D341Med (cell line): ENCODE measurements around the gene VWDE.
"Not testable (repeated sequence)": the region's sequence is repeated elsewhere in the genome, so short reads cannot be mapped to it uniquely, and the experiment has no call there.

ENCODE experiments used
- DNase-seq: peaks from one replicate; pipeline ENCODE4 v3.0.0; 2012; ENCODE audit warnings: low spot score

Gene VWDE

DNA sequence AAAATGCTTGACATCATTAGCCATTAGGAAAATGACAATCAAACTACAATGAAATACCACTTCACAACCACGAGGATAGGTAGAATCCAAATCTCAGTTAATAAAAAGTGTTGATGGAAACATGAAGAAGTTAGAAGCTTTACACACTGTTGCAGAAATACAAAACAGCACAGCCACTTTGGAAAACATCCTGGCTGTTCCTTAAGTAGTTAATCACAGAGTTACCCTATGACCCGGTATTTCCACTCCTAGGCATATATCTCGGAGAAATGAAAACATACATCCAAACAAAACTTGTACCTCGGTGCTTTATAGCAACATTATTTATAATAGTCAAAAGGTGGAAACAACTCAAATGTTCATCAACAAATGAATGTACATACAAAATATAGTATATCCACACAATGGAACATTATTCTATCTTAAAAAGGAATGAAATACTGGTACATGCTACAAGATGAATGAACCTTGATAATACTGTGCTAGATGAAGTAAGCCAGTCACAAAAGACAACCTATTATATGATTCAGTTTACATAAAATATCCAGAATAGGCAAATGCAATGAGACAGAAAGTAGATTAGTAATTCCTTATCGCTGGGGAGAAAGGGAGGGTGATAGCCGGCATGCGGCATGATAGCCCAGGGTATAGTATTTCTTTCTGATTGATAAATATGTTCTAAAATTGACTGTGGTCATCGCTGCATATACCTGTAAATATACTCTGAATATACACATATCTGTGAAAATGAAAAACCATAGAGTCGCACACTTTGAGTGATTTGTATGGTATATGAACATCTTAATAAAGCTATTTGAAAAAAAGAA lies 1.9 kb downstream of the VWDE start:
- no peak for DNase-seq

DNA sequence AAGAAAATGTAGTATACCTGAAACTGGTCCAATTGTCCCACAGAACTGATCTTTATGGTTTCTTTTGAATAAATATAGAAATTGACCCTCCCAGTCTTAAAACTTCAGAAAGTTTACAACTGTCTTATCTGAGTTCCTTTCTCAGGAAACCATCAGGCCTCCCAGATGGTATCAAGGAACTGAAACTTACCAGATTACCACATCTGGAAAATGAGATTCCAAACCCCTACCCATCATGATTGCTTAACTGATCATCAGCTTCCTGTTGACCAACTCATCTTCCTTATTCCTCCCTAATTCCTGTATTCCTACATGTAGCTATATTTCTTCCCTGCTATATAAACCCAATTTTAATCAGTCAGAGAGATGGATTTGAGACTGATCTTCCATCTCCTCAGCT lies 5.5 kb downstream of the VWDE start:
- no peak for DNase-seq

DNA sequence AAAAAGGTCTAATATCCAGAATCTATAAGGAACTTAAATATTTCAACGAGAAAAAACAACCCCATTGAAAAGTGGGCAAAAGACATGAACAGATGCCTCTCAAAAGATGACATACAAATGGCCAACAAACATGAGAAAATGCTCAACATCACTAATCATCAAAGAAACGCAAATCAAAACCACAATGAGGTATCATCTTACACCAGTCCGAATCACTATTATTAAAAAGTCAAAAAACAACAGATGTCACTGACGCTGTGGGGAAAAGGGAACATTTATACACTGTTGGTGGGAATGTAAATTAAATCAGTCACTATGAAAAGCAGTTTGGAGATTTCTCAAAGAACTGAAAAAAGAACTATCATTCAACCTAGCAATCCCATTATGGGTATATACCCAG lies 6.0 kb downstream of the VWDE start:
- DNase-seq: no peak

DNA sequence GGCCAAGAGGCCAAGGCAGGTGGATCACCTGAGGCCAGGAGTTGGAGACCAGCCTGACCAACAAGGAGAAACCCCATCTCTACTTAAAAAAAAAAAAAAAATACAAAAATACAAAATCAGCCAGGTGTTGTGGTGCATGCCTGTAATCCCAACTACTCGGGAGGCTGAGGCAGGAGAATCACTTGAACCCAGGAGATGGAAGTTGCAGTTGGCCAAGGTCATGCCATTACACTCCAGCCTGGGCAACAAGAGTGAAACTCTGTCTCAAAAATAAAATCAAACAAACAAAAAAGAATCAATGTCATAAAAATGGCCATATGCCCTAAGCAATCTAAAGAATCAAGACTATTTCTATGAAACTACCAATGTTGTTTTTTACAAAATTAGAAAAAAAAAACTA lies 7.0 kb downstream of the VWDE start:
- DNase-seq: not testable (repeated sequence)

DNA sequence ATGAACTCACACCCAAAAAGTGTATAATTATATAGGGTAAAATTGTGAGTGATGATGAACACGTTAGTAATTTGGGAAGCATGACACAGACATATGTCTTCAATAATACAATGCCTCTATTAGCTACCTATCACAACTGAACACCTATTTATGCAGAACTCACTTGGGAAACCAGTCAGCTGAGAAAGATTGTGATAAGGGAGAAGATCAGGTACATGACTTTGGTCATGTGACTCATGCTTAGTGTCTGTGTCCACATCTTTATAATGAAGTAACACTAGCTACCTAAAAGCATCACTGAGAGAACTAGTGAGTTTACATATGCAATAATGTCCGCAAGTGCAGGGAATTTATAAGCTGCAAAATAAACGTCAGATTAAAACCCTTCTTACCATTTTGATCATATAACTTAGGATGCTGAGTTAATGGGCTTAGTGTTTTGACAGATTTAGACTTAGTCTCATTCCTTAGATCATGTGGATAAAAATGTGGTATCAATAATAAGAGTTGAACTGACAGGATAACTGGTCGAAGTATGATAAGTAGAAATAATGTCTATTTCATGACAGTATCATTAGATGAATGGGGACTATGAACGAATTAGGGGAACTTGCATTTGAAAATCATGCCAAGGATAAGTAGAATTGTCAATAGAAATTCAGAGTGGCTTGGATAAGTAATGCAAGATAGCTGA lies 11.6 kb downstream of the VWDE start:
- DNase-seq: no peak

DNA sequence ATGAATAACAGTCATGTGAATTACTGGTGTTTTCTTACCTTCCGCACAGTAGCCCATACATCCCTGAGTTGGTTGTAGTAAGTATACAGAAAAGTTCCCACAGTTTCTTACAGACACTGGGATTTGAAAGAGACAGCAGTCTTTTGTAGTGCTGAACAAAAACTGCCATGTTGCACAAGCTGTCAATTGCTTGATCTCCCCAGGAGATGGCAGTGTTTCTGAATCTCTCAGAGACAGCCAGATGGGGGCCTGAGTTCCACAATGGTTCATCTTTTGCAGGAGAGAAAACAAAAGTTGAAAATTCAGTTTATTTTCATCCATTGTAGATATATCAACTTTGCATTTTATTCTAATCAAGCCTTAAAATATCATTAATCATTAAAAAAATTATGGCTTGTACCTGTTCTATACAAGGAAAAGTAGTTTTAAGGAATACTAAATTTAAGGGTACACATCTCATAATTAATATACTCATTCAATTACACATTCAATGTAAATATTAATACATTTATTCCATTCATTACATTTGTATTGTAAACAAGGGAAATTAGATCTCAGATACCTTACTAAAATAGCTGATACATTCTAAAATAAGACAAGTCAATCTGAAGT lies 14.5 kb downstream of the VWDE start:
- peak; percentile 66 for DNase-seq

DNA sequence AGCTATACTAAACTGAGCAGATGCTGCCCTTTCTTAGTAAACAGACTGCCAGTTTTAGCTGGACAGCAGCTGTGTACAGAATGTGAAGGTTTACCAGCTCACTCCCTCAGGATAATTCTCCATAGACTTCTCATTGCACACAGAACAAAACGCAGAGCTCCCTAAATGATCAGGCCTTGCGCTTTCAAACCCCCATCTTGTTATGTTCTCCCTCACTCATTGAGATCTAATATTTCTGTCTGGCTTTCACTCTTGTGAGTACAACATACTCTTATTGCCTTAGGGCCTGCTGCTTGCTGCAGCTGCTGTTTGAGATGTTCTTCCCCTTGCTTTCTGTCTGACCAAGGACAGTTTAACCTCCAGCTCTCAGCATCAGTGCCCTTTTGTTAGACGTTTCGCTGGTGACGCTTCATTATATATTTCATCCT lies 17.3 kb downstream of the VWDE start:
- no peak for DNase-seq

DNA sequence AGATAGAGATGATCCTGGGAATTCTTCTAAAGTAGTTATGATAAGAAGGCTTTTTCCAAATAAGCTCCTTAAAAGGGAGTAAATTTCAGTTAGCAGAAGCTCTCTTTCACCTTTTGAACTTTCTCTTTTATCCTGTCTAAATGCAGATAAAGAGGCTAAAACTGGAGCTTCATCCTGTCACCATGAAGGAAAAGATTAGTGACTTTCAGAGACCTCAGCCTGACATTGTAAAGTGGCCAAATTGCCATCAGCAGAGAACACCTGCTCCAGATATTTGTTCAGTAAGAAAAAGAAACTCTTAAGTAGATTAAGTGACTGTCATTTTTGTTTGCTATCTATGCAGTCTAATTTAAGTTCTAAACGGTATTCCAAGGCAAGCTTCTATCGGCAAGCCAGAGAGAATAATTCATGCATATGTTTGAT lies 18.3 kb downstream of the VWDE start:
- no peak for DNase-seq

DNA sequence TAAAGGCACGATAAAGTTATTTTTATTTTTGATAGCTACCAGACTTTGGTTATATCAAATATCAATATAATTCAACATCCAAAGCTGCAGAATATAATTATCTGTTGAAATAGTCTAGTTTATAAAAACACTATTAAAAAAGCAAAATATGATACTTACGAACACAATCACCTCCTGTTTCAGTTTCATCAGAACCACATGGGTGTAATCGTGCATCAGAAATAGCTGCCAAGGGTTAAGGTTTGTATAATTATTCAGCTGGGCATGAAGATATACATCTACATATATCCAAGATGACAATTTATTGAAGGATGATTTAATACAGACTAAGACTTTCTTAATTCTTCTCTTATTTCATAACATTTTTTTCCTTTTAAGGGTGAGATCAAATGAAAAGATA lies 20.3 kb downstream of the VWDE start:
- no peak for DNase-seq

DNA sequence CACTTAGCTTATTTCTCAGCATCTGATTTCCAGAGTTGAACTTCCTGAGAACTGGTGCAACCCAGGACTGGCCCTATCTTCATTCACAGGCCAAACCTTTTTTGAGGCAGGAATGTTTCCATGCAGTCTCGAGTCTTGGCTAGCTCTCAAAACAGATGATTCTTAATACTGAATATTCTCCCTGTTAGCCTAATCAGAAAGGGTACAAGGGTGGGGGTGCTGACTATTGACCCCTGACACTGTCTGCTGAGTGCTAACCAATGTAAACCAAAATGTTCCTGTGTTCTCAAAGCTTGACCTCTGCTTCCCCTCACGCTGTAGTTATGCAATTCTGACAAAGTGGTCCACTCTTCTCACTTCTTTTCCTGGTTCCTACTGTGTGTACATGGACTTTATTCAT lies 25.3 kb downstream of the VWDE start:
- DNase-seq: no peak

DNA sequence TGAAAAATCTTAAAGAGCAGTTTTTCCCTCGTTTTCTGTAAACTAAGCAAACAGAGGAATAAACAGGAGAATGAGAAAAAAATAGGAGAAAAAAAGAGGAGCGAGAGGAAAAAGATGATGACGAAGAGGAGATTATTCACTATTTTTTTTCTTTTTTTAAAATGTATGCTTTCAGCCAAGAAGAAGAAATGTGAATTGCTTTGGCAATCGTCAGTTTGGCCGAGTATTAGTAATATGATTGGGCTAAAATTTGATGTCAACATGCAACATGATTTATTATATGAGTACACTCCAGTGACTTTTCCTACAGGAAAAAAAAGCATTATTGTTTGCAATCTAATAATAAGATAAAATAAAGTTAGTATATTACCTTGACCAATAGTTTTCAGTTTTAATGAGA lies 26.3 kb downstream of the VWDE start:
- DNase-seq: no peak

DNA sequence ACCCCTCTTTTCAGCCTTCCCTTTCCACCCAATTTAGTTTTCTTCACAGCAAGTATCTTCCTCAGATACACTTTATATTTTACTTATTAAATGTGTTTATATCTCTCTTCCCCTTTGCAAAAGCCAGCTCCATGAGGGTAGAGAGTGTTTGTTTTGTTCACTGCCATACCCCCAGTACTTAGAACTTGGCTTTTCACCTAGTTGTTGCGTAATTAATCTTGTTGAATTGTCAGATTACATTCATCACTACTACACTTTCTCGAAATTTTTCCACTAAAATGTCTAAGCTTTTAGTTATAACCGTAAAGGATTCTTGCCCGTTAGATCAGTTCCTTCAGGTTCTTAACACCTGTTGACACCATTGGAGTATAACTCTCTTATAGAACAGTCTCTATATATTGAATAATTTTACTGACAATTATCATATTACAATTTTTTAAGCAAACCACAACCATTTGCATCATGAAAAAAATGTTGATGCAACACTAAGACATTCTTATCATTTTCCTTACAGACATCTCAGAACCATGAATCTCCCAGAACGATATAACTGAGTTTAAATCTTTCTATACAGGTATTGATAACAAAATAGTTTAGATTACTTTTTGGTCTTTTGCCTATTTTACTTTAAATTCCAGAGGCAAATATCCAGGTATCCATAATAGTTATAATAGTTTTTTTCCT lies 29.9 kb downstream of the VWDE start:
- DNase-seq: no peak

DNA sequence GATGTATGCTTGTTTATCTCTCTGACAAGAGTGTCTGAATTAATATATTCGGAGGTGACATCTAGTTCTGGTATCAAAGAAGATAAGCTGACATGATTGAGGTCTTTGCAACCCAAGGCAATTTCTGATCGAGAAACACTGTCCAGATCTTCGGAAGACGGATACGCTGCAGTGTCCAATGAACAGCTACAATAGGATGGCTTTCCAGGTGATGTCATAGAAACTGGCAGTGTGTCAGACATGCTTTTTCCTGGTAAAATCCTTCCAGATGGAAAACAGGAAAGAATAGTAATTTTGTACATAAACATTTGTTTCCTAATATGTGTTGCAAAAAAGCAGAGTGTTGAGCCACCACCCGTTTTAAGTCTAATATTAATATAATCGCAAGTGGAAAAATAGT lies 33.4 kb downstream of the VWDE start:
- no peak for DNase-seq

DNA sequence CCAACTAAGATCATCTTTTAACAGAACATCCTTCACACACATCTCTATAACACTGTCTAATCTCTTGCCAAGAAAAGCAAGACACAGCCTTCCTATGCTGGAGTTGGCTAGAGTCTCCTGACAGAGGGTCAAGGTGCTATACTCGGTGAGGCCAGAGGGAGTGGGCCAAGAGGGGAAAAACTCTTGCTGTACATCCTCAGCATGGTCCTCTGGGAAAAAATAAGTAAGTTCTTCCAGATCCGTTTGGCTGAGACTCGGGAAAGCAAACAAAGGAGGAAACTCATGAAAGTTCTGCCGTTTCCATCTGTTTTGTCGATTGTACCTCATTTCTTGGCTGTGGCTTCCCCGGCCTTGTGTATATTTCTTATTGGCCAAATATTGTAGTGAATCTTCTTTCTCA lies 33.9 kb downstream of the VWDE start:
- no peak for DNase-seq

DNA sequence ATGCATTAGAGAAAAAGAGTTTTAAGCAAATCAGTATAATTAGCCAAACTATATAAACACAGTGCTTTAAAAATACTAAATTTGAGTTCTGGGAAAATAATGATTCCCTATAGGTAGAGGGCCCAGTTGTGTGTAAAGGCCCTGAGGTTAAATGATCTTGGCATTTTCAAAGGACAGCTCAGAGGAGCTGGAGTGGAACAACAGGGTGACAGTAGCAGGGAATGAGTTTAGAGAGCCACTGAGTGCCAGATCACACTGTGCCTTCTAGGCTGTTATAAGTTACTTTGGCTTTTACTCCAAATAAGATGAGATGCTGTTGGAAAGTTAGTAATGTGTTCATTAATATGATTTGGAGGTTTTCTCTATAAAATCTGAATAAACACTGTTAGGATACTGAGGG lies 34.6 kb downstream of the VWDE start:
- DNase-seq: no peak

DNA sequence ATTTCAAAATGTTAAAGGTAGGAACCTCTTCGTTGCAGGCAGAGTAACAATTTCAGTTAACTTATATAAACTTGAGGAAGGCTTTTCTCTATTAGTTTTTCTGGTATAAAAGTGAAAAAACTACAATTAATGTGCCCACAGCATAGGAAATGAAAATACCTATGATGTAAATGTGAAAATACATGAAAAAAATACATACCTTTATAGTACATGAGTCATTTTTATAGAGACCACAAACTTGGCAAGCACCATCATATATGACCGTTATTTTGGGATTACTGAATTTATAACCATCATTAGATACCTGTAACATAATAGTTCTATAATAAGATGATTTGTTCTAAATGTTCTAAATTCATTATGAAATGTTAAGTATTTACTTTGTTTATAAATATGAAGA lies 42.7 kb downstream of the VWDE start:
- no peak for DNase-seq

DNA sequence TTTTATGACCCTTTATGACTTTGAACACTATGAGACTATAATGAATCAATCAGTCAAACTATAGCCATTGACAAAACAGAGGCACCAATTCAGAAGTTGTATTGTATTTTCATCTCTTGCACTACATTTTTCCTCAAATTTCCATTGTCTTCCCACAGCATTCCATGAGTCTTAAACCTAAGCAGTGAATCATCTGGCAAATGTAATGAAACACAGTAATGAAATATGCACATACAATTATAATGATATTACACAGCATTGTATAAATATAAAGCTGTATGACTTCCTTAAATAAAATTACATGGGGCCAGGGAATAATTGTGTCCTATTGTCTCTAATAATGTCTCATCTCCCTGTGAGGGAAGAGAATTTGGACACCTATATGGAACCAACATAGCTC lies 45.0 kb downstream of the VWDE start:
- no peak for DNase-seq

DNA sequence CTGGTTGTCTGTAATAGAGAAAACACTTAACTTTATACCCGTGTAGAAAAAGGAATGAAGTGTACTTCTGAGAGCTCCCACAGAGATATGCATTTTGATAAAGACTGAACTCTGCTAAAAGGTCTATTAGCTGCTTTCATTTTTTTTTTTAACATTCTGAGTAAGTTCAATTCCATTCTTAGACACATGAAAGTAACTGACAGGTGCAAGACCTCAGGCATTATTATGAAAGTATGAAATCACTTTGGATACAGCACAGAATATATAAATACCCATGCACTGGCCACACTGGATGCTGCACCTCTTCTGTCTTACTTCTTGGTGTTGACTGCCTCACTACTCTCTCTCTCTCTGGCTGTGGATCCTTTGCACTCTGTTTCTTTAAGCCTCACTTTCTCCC lies 46.2 kb downstream of the VWDE start:
- no peak for DNase-seq

DNA sequence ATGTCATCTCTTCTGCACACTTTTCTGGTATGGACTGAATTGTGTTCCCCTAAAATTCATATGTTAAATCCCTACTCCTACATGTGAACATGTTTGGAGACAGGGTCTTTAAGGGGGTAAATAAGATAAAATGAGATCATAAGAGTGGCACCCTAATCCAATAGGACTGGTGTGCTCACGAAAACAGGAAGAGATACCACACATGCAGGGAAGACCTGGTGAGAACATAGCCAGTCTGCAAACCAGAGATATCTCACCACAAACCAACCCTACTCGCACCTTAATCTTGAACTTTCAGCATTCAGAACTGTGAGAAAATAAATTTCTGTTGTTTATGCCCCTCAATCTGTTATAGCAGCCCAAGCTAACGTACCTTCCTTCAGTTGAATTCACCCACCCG lies 51.8 kb downstream of the VWDE start:
- no peak for DNase-seq

DNA sequence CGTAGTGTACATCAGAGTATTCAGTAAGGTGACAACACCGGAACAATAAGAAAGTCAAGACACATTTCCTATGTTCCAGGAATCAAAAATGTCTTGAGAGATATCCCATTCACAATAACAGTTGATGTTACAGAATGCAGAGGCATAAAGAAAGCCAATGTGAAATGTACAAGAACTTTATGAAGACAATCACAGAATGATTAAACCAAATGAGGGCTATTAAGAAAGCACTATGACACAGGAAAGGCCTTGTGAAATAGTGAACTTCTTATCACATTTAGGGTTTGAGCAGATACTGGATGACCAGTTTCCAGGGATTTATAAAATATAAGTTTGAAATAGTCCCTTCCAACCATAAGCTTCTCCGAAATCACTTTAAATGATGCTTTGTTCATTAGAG lies 52.7 kb downstream of the VWDE start:
- DNase-seq: no peak

DNA sequence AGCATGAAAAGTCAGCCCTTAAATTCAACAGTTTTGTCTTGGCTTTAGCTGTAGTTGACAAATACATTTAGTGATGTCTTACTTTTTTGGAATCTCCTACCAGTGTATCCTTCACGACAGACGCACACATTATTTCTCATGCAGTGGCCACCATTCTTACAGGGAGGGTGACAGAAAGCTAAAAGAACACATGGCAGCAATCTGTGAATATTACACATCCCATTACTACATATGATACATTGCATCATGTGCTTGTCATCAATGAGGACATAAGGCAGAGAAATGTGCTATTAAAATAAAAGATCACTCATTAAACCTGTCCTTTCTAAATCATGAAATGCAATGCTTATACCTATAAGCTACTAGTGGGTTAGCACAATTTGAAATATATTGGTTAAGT lies 66.6 kb downstream of the VWDE start:
- DNase-seq: no peak

DNA sequence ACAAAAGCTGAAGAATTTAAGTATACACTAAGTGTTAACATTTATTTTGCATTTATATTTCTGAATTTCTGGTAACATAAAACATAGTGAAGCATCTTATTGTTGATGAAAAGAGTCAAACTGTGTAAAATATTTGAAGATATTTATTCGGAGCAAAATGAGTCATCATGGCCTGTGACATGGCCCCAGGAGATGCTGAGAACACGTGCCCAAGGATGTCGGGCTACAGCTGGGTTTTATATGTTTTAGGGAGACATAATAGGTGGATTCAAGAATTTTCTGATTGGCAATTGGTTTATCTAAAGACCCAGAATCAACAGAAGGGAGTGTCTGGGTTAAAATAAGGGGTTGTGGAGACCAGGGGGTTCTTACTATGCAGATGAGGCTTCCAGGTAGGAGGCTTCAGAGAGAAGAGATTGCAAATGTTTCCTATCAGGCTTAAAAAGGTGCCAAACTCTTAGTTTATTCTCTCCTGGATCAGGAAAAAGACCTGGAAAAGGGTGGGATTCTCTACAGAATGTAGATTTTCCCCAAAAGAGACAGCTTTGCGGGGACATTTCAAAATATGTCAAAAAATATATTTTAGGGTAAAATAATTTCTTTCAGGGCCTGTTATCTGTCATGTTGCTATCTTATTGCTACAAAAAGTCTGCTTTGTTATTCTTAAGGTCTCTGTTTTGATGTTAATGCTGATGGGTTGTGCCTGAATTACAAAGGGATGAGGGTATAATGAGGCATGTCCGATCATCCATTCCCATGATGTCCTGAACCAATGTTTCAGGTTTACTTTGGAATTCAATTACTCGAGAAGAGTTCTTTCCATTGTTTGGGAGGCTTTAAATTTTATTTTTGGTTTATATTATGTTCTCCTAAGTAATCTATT lies 74.5 kb downstream of the VWDE start:
- DNase-seq: no peak
